ENCODE results near the gene TCF15.

Gene TCF15

DNA sequence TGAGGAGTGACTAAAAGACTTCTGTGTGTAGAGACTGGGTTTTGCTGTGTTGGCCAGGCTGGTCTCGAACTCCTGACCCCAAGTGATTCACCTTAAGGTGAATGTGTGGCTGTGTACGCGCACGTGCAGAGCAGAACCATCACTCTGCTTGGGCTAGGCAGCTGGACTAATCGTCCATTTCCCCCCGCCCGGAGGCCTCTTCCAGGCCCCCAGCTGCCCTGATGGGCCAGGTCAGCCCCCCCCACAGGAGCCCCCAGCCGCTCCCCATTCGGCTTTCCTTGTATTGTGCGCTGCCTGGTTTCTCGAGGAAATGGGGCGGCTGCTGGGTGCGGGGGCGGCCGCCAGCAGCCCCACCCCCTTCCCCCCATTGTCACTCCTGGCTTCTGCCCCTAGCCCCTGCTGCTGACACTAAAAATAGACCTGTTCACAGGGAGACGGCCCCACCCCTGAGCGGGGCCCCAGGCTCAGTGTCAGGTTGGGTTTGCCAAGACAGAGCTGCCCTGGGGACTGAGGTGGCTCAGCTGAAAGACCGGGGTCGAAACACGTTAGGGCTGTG lies 41.9 kb downstream of the TCF15 start:
- TF ChIP-seq CTCF (IDR thresholded peaks at IDR 0.05; ENCODE audit: low read depth, low read length), result no peak
- H3K4me3 ChIP-seq (ENCODE audit: low read depth, low read length), result no peak overlapping the region

GRCh38 chr20:564192-564591 lies 45.9 kb downstream of the TCF15 start:
- TF ChIP-seq CTCF (IDR thresholded peaks at IDR 0.05; ENCODE audit: low read depth, low read length), result no peak
- H3K4me3 ChIP-seq (ENCODE audit: low read depth, low read length), result no peak overlapping the region

DNA sequence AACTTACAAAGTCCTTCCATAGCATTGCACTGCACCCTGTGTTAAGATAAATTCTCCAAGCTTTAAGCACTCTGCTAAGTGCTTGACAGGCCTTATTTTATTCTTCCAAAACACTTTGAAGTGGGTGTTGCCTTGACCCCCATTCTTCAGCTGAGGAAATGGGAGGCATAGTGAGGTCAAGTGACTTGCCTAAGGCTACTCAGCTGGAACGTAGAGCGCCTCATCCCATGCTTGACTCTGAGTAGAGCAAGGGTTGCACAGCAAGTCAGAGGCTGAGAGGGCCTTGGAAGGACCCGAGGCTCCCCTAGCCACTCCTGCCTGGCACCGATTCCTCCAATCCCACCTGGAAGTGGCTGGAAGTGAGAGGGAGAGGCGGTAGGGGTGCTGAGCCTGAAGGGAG lies 46.9 kb downstream of the TCF15 start:
- TF ChIP-seq CTCF (IDR thresholded peaks at IDR 0.05; ENCODE audit: low read depth, low read length), result no peak
- no peak overlapping the region for H3K4me3 ChIP-seq (ENCODE audit: low read depth, low read length)

DNA sequence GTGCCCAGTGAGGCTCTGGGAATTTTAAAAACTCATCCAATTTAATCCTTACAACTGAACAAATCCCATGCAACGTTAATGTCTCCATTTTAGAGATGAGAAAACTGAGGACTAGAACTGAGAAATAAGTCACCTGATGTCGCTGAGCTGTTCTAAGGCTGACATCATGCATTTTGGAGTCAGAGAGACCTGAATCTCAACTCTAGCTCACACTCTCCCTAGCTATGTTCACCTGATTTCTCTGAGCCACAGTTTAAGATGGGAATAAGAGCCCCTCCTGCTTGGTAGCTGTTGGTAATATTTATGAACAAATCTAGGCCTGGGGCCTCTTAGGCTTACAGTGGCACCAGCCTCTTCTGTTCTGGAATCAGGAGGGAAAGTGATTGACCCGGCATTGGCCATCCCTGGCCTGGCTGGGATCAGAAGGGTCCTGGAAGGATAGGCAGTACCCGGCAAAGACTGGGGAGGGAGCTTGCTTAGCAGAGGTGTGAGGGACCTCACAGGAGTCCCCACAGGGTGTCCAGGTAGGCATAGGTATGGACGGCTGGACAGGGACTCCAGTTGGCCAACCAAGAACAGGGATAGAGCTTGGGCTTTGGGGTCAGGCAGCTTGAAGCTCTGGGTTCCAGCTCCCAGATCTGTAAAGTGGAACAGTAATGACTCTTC lies 47.7 kb downstream of the TCF15 start:
- H3K4me3 ChIP-seq (ENCODE audit: low read depth, low read length), result no peak overlapping the region
- TF ChIP-seq CTCF (IDR thresholded peaks at IDR 0.05; ENCODE audit: low read depth, low read length), result no peak

- TF ChIP-seq CTCF (IDR thresholded peaks at IDR 0.05; ENCODE audit: low read depth, low read length), result peak; percentile 100
- no peak overlapping the region for H3K4me3 ChIP-seq (ENCODE audit: low read depth, low read length)
Observed at GRCh38 chr20:561437-562231, 48.5 kb downstream of the TCF15 start.

DNA sequence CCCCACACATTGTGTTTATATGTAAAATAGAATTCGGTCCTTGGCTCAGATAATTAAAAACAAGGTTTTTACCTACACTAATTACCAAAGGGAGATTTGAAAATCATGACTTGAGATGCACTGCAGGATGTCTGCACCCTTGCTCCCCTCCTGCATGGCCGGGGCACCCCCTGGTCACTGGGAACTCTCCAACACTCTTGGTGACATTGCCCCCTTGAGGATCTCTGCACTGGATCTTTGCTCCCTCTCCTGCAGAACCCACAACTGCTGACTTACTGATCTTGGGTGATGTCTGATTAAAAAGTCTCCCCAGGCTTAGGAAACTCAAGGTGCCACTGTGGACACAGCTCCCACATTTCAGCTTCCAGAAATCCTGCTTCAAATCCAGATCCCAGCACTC lies 49.4 kb downstream of the TCF15 start:
- H3K4me3 ChIP-seq (ENCODE audit: low read depth, low read length), result no peak overlapping the region
- TF ChIP-seq CTCF (IDR thresholded peaks at IDR 0.05; ENCODE audit: low read depth, low read length), result no peak

GRCh38 chr20:558117-558516 lies 52.0 kb downstream of the TCF15 start:
- no peak overlapping the region for H3K4me3 ChIP-seq (ENCODE audit: low read depth, low read length)
- no peak for TF ChIP-seq CTCF (IDR thresholded peaks at IDR 0.05; ENCODE audit: low read depth, low read length)

Data from WI38 (cell line).